ENCODE results near the gene PDX1.

DNA sequence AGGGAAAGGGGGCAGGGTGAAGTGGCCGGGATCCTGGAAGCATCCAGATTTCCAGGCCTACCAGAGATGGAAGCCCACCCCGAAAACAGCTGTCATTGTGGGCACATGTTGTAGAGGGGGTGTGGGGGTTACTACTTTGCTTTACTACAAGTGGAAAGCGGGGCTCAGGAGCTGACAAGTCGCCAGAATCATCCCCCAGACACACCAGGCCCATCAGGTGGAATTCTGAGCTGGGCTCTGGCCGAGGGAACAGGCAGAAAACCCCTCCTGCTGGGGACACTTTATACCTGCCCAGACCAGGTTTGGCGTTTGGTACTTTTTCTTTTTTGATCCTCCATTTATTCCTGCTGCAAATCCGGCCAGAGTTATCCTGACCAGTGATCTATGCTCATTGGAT lies 45.5 kb downstream of the PDX1 start:
- TF ChIP-seq, protein P1, sequence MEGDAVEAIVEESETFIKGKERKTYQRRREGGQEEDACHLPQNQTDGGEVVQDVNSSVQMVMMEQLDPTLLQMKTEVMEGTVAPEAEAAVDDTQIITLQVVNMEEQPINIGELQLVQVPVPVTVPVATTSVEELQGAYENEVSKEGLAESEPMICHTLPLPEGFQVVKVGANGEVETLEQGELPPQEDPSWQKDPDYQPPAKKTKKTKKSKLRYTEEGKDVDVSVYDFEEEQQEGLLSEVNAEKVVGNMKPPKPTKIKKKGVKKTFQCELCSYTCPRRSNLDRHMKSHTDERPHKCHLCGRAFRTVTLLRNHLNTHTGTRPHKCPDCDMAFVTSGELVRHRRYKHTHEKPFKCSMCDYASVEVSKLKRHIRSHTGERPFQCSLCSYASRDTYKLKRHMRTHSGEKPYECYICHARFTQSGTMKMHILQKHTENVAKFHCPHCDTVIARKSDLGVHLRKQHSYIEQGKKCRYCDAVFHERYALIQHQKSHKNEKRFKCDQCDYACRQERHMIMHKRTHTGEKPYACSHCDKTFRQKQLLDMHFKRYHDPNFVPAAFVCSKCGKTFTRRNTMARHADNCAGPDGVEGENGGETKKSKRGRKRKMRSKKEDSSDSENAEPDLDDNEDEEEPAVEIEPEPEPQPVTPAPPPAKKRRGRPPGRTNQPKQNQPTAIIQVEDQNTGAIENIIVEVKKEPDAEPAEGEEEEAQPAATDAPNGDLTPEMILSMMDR (IDR thresholded peaks at IDR 0.05), result no peak
- TF ChIP-seq EP300 (IDR thresholded peaks at IDR 0.05; ENCODE audit: borderline replicate concordance in 1 of 2, low read depth in 1 of 2, low read length in 1 of 2), result no peak
- TF ChIP-seq YY1 (IDR thresholded peaks at IDR 0.05; ENCODE audit: low read depth), result no peak
- TF ChIP-seq, protein P2, sequence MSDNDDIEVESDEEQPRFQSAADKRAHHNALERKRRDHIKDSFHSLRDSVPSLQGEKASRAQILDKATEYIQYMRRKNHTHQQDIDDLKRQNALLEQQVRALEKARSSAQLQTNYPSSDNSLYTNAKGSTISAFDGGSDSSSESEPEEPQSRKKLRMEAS (IDR thresholded peaks at IDR 0.05; ENCODE audit: low read depth), result no peak
- TF ChIP-seq CHD2 (IDR thresholded peaks at IDR 0.05; ENCODE audit: low read length, partially characterized antibody), result no peak
- TF ChIP-seq FOXM1 (IDR thresholded peaks at IDR 0.05; ENCODE audit: low read depth), result no peak
- TF ChIP-seq EZH2phosphoT487 (IDR thresholded peaks at IDR 0.05; ENCODE audit: borderline replicate concordance, low read depth), result no peak
- TF ChIP-seq, protein P3, sequence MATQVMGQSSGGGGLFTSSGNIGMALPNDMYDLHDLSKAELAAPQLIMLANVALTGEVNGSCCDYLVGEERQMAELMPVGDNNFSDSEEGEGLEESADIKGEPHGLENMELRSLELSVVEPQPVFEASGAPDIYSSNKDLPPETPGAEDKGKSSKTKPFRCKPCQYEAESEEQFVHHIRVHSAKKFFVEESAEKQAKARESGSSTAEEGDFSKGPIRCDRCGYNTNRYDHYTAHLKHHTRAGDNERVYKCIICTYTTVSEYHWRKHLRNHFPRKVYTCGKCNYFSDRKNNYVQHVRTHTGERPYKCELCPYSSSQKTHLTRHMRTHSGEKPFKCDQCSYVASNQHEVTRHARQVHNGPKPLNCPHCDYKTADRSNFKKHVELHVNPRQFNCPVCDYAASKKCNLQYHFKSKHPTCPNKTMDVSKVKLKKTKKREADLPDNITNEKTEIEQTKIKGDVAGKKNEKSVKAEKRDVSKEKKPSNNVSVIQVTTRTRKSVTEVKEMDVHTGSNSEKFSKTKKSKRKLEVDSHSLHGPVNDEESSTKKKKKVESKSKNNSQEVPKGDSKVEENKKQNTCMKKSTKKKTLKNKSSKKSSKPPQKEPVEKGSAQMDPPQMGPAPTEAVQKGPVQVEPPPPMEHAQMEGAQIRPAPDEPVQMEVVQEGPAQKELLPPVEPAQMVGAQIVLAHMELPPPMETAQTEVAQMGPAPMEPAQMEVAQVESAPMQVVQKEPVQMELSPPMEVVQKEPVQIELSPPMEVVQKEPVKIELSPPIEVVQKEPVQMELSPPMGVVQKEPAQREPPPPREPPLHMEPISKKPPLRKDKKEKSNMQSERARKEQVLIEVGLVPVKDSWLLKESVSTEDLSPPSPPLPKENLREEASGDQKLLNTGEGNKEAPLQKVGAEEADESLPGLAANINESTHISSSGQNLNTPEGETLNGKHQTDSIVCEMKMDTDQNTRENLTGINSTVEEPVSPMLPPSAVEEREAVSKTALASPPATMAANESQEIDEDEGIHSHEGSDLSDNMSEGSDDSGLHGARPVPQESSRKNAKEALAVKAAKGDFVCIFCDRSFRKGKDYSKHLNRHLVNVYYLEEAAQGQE (IDR thresholded peaks at IDR 0.05; ENCODE audit: low read depth, low read length), result no peak
- TF ChIP-seq ELF1 (IDR thresholded peaks at IDR 0.05), result no peak
- no peak for TF ChIP-seq RCOR1 (IDR thresholded peaks at IDR 0.05; ENCODE audit: low read length)
- TF ChIP-seq, protein P4, sequence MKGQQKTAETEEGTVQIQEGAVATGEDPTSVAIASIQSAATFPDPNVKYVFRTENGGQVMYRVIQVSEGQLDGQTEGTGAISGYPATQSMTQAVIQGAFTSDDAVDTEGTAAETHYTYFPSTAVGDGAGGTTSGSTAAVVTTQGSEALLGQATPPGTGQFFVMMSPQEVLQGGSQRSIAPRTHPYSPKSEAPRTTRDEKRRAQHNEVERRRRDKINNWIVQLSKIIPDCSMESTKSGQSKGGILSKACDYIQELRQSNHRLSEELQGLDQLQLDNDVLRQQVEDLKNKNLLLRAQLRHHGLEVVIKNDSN (IDR thresholded peaks at IDR 0.05; ENCODE audit: borderline replicate concordance, low read depth), result no peak
- TF ChIP-seq, protein P5, sequence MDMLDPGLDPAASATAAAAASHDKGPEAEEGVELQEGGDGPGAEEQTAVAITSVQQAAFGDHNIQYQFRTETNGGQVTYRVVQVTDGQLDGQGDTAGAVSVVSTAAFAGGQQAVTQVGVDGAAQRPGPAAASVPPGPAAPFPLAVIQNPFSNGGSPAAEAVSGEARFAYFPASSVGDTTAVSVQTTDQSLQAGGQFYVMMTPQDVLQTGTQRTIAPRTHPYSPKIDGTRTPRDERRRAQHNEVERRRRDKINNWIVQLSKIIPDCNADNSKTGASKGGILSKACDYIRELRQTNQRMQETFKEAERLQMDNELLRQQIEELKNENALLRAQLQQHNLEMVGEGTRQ (IDR thresholded peaks at IDR 0.05; ENCODE audit: borderline replicate concordance, low read depth, low read length), result no peak
- TF ChIP-seq, protein P6, sequence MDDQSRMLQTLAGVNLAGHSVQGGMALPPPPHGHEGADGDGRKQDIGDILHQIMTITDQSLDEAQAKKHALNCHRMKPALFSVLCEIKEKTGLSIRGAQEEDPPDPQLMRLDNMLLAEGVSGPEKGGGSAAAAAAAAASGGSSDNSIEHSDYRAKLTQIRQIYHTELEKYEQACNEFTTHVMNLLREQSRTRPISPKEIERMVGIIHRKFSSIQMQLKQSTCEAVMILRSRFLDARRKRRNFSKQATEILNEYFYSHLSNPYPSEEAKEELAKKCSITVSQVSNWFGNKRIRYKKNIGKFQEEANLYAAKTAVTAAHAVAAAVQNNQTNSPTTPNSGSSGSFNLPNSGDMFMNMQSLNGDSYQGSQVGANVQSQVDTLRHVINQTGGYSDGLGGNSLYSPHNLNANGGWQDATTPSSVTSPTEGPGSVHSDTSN (IDR thresholded peaks at IDR 0.05), result no peak
- TF ChIP-seq POLR2AphosphoS5 (IDR thresholded peaks at IDR 0.05; ENCODE audit: low read depth, low read length), result no peak
